Neutrophil (primary cell): ENCODE results near the gene MCM6.

Source experiments
- H3K27ac ChIP-seq: fragments of 200-600 bp; sonication (generic); 2 replicates; pipeline ENCODE4 v1.5.1; 2016; ENCODE audit warnings: mild to moderate bottlenecking, moderate library complexity
- H3K27me3 ChIP-seq: fragments of 200-600 bp; sonication (generic); 2 replicates; pipeline ENCODE4 v1.6.0; 2016; ENCODE audit warnings: mild to moderate bottlenecking
- H3K36me3 ChIP-seq: fragments of 200-600 bp; sonication (generic); 2 replicates; pipeline ENCODE4 v1.5.1; 2017
- H3K4me1 ChIP-seq, 2 experiments: fragments of 200-600 bp in 1 of 2; sonication (generic) in 1 of 2; 1 replicate in 1 of 2; 2 replicates in 1 of 2; pipeline versions ENCODE4 v1.5.1 to v1.6.1; 2013 to 2016; ENCODE audit warnings: low read depth in 1 of 2, low read length in 1 of 2, mild to moderate bottlenecking in 1 of 2, moderate library complexity in 1 of 2; ENCODE audit not compliant: control insufficient read depth in 1 of 2, insufficient read depth in 1 of 2
- H3K4me3 ChIP-seq, 2 experiments: fragments of 200-600 bp in 1 of 2; sonication (generic) in 1 of 2; 1 replicate in 1 of 2; 2 replicates in 1 of 2; pipeline ENCODE4 v1.5.1; 2013 to 2016; ENCODE audit warnings: low read depth in 1 of 2, low read length in 1 of 2, mild to moderate bottlenecking in 1 of 2, moderate library complexity in 1 of 2
- H3K9me3 ChIP-seq: fragments of 200-600 bp; sonication (generic); 2 replicates; pipeline ENCODE4 v1.5.1; 2016
- TF ChIP-seq, protein P1 (sequence below): fragments of 200-600 bp; sonication (generic); IDR thresholded peaks from 2 replicates; pipeline ENCODE4 v1.5.1; 2016; ENCODE audit warnings: antibody characterized with exemption

The MCM6 gene

GRCh38 chr2:135863233-135863632 is 13.0 kb downstream of the MCM6 start:
- TF ChIP-seq, protein P1, sequence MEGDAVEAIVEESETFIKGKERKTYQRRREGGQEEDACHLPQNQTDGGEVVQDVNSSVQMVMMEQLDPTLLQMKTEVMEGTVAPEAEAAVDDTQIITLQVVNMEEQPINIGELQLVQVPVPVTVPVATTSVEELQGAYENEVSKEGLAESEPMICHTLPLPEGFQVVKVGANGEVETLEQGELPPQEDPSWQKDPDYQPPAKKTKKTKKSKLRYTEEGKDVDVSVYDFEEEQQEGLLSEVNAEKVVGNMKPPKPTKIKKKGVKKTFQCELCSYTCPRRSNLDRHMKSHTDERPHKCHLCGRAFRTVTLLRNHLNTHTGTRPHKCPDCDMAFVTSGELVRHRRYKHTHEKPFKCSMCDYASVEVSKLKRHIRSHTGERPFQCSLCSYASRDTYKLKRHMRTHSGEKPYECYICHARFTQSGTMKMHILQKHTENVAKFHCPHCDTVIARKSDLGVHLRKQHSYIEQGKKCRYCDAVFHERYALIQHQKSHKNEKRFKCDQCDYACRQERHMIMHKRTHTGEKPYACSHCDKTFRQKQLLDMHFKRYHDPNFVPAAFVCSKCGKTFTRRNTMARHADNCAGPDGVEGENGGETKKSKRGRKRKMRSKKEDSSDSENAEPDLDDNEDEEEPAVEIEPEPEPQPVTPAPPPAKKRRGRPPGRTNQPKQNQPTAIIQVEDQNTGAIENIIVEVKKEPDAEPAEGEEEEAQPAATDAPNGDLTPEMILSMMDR, result no peak
- peaks cover 43% of the 10 kb centered on the region for H3K36me3 ChIP-seq
- no peaks in the 10 kb centered on the region for H3K9me3 ChIP-seq
- no peak overlapping the region for H3K4me3 ChIP-seq
- no peaks in the 10 kb centered on the region for H3K4me1 ChIP-seq
- no peaks in the 10 kb centered on the region for H3K27me3 ChIP-seq
- no peak overlapping the region for H3K27ac ChIP-seq

GRCh38 chr2:135862718-135863117 is 13.5 kb downstream of the MCM6 start:
- Histone ChIP-seq H3K27ac (no peak overlapping the region), H3K36me3 (peaks cover 44% of the 10 kb centered on the region), H3K4me3 (no peak overlapping the region), H3K4me1 (no peaks in the 10 kb centered on the region), H3K27me3 (no peaks in the 10 kb centered on the region), H3K9me3 (no peaks in the 10 kb centered on the region)
- TF ChIP-seq, protein P1, result no peak

DNA sequence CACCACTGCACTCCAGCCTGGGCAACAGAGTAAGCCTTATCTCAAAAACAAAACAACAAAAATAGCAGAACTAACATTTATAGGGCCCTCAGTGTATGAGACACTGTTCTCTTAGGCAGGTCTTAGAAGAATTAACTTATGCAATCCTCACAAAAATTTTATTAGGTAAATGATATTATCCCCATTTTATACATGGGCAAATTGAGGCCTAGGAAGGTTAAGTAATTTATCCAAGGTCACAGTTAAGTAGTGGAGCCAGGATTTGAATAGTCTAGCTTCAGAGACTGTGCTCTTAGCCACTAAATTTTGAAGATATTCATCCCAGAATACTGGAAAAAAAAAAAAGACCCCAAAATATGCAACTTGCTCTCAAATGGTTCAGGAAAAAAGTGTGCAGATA is 22.8 kb downstream of the MCM6 start:
- Histone ChIP-seq H3K27me3 (no peaks in the 10 kb centered on the region), H3K4me3 (no peak overlapping the region), H3K27ac (no peak overlapping the region), H3K4me1 (no peaks in the 10 kb centered on the region), H3K36me3 (peaks cover 63% of the 10 kb centered on the region), H3K9me3 (no peaks in the 10 kb centered on the region)
- TF ChIP-seq, protein P1, result no peak

- Histone ChIP-seq H3K27me3 (no peaks in the 10 kb centered on the region), H3K4me3 (no peak overlapping the region), H3K36me3 (peaks cover 63% of the 10 kb centered on the region), H3K27ac (no peak overlapping the region), H3K9me3 (no peaks in the 10 kb centered on the region), H3K4me1 (no peaks in the 10 kb centered on the region)
- TF ChIP-seq, protein P1, result no peak
Measured at GRCh38 chr2:135851858-135852257, 24.4 kb downstream of the MCM6 start.

- Histone ChIP-seq H3K27ac (no peak overlapping the region), H3K4me3 (no peak overlapping the region), H3K9me3 (no peaks in the 10 kb centered on the region), H3K4me1 (no peaks in the 10 kb centered on the region), H3K27me3 (no peaks in the 10 kb centered on the region), H3K36me3 (peaks cover 62% of the 10 kb centered on the region)
- TF ChIP-seq, protein P1, result no peak
Measured at GRCh38 chr2:135850892-135851668, 25.2 kb downstream of the MCM6 start.
